Measurements from ENCODE around the gene KRTAP3-3.

DNA sequence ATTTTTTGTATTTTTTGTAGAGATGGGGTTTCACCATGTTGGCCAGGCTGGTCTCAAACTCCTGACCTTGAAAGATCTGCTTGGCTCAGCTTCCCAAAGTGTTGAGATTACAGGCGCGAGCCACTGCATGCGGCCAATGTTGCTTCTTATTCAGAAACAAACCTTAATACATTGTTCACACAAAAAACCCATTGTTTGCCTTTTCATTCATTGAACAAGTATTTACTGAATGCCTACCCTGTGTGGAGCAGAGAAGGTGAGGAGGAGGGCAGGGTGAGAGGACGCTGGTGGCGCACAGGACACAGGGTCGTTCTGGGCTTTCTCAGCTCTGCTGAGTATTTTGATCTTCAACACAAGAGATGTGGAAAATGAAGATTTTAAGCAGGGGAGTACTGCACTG lies 48.5 kb downstream of the KRTAP3-3 start:
- TF ChIP-seq, protein P1, sequence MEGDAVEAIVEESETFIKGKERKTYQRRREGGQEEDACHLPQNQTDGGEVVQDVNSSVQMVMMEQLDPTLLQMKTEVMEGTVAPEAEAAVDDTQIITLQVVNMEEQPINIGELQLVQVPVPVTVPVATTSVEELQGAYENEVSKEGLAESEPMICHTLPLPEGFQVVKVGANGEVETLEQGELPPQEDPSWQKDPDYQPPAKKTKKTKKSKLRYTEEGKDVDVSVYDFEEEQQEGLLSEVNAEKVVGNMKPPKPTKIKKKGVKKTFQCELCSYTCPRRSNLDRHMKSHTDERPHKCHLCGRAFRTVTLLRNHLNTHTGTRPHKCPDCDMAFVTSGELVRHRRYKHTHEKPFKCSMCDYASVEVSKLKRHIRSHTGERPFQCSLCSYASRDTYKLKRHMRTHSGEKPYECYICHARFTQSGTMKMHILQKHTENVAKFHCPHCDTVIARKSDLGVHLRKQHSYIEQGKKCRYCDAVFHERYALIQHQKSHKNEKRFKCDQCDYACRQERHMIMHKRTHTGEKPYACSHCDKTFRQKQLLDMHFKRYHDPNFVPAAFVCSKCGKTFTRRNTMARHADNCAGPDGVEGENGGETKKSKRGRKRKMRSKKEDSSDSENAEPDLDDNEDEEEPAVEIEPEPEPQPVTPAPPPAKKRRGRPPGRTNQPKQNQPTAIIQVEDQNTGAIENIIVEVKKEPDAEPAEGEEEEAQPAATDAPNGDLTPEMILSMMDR (IDR thresholded peaks at IDR 0.05; ENCODE audit: borderline replicate concordance, extremely low read depth, low read length, poor library complexity, severe bottlenecking): no peak
- no peak for TF ChIP-seq EZH2 (IDR thresholded peaks at IDR 0.05; ENCODE audit: borderline replicate concordance, low read depth, low read length, severe bottlenecking)
